ENCODE results near the gene DRAP1.
A peak's percentile ranks its signal among the peaks of the same experiment; 100 is the strongest.
"Not testable (repeated sequence)": the region's sequence is repeated elsewhere in the genome, so short reads cannot be mapped to it uniquely, and the experiment has no call there.

Gene DRAP1

GRCh38 chr11:65883058-65883761 lies 36.0 kb upstream of the DRAP1 start:
- Mint-ChIP-seq H3K27me3 (no peaks in the 10 kb centered on the region), H3K27ac (no peak overlapping the region), H3K4me1 (peaks cover 23% of the 10 kb centered on the region), H3K9me3 (no peaks in the 10 kb centered on the region), H3K36me3 (peaks cover 11% of the 10 kb centered on the region), H3K4me3 (no peak overlapping the region)
- ATAC-seq (ENCODE audit: low read depth) (no peak), DNase-seq (ENCODE audit: low spot score in 2 of 2) (no peak)

GRCh38 chr11:65883786-65884715 lies 35.2 kb upstream of the DRAP1 start:
- Mint-ChIP-seq H3K4me1 (peaks cover 26% of the 10 kb centered on the region), H3K9me3 (no peaks in the 10 kb centered on the region), H3K4me3 (no peak overlapping the region), H3K36me3 (peaks cover 11% of the 10 kb centered on the region), H3K27me3 (no peaks in the 10 kb centered on the region), H3K27ac (peak overlapping the region; percentile 32)
- no peak for DNase-seq (ENCODE audit: low spot score in 2 of 2)
- ATAC-seq (ENCODE audit: low read depth) = no peak

- Mint-ChIP-seq H3K4me1 (peaks cover 31% of the 10 kb centered on the region), H3K4me3 (no peak overlapping the region), H3K9me3 (no peaks in the 10 kb centered on the region), H3K27ac (peak overlapping the region; percentile 32), H3K27me3 (no peaks in the 10 kb centered on the region), H3K36me3 (peaks cover 11% of the 10 kb centered on the region)
- DNase-seq (ENCODE audit: low spot score in 2 of 2) = peak; percentile 80 to 82
- peak; percentile 57 for ATAC-seq (ENCODE audit: low read depth)
These were observed 34.5 kb upstream of the DRAP1 start for GRCh38 chr11:65884716-65885092.

- H3K4me1 Mint-ChIP-seq = peaks cover 37% of the 10 kb centered on the region
- H3K27me3 Mint-ChIP-seq = no peaks in the 10 kb centered on the region
- H3K27ac Mint-ChIP-seq = no peak overlapping the region
- no peaks in the 10 kb centered on the region for H3K9me3 Mint-ChIP-seq
- H3K36me3 Mint-ChIP-seq = peaks cover 11% of the 10 kb centered on the region
- no peak overlapping the region for H3K4me3 Mint-ChIP-seq
- ATAC-seq (ENCODE audit: low read depth) (no peak), DNase-seq (ENCODE audit: low spot score in 2 of 2) (no peak)
These were observed 34.0 kb upstream of the DRAP1 start for GRCh38 chr11:65885231-65885630.

- Mint-ChIP-seq H3K4me1 (peaks cover 37% of the 10 kb centered on the region), H3K9me3 (no peaks in the 10 kb centered on the region), H3K27me3 (no peaks in the 10 kb centered on the region), H3K27ac (no peak overlapping the region), H3K4me3 (no peak overlapping the region), H3K36me3 (peaks cover 11% of the 10 kb centered on the region)
- DNase-seq (ENCODE audit: low spot score in 2 of 2) = no peak
- ATAC-seq (ENCODE audit: low read depth) = no peak
These were observed 33.3 kb upstream of the DRAP1 start for GRCh38 chr11:65885808-65886536.

- H3K4me3 Mint-ChIP-seq = peak overlapping the region; percentile 88
- no peak overlapping the region for H3K27ac Mint-ChIP-seq
- DNase-seq (ENCODE audit: low spot score in 2 of 2) = no peak
- H3K36me3 Mint-ChIP-seq = peaks cover 11% of the 10 kb centered on the region
- ATAC-seq (ENCODE audit: low read depth) = no peak
- peaks cover 40% of the 10 kb centered on the region for H3K4me1 Mint-ChIP-seq
- H3K9me3 Mint-ChIP-seq = no peaks in the 10 kb centered on the region
- H3K27me3 Mint-ChIP-seq = no peaks in the 10 kb centered on the region
These were observed 32.2 kb upstream of the DRAP1 start for GRCh38 chr11:65886826-65887722.

- Mint-ChIP-seq H3K27ac (peak overlapping the region; percentile 87), H3K36me3 (peaks cover 11% of the 10 kb centered on the region), H3K4me3 (peak overlapping the region; percentile 88), H3K4me1 (peaks cover 47% of the 10 kb centered on the region), H3K9me3 (no peaks in the 10 kb centered on the region), H3K27me3 (no peaks in the 10 kb centered on the region)
- DNase-seq (ENCODE audit: low spot score in 2 of 2) (no peak), ATAC-seq (ENCODE audit: low read depth) (no peak)
These were observed 31.5 kb upstream of the DRAP1 start for GRCh38 chr11:65887723-65888162.

GRCh38 chr11:65888163-65888814 lies 30.9 kb upstream of the DRAP1 start, which contains the start of gene FIBP:
Gene FIBP (minus strand): TSS chr11:65888471. CDS start chr11:65888418, 53 bp downstream.
- H3K9me3 Mint-ChIP-seq = no peaks in the 10 kb centered on the region
- H3K36me3 Mint-ChIP-seq = peaks cover 11% of the 10 kb centered on the region
- no peaks in the 10 kb centered on the region for H3K27me3 Mint-ChIP-seq
- H3K4me3 Mint-ChIP-seq = peak within 1 kb of the TSS; percentile 88
- DNase-seq (ENCODE audit: low spot score in 2 of 2) (peak; percentile 87 to 92), ATAC-seq (ENCODE audit: low read depth) (peak; percentile 52)
- H3K27ac Mint-ChIP-seq = peak within 1 kb of the TSS; percentile 87
- peaks cover 51% of the 10 kb centered on the region for H3K4me1 Mint-ChIP-seq

GRCh38 chr11:65890324-65891218 lies 28.7 kb upstream of the DRAP1 start, which contains the start of gene CCDC85B:
Gene CCDC85B (plus strand): TSS chr11:65890673. CDS start chr11:65890784, 111 bp downstream.
- DNase-seq (ENCODE audit: low spot score in 2 of 2) (peak; percentile 98), ATAC-seq (ENCODE audit: low read depth) (peak; percentile 73)
- H3K27me3 Mint-ChIP-seq = no peaks in the 10 kb centered on the region
- H3K4me3 Mint-ChIP-seq = peak within 1 kb of the TSS; percentile 88
- peaks cover 3% of the 10 kb centered on the region for H3K36me3 Mint-ChIP-seq
- H3K4me1 Mint-ChIP-seq = peaks cover 48% of the 10 kb centered on the region
- no peaks in the 10 kb centered on the region for H3K9me3 Mint-ChIP-seq
- H3K27ac Mint-ChIP-seq = peak within 1 kb of the TSS; percentile 87

GRCh38 chr11:65891219-65892136 lies 27.7 kb upstream of the DRAP1 start:
- Mint-ChIP-seq H3K9me3 (no peaks in the 10 kb centered on the region), H3K27ac (peak overlapping the region; percentile 43), H3K4me3 (peak overlapping the region; percentile 88), H3K36me3 (peaks cover 2% of the 10 kb centered on the region), H3K27me3 (no peaks in the 10 kb centered on the region), H3K4me1 (peaks cover 45% of the 10 kb centered on the region)
- no peak for ATAC-seq (ENCODE audit: low read depth)
- DNase-seq (ENCODE audit: low spot score in 2 of 2) = no peak

- not testable (repeated sequence) for H3K36me3 Mint-ChIP-seq; DNase-seq (ENCODE audit: low spot score in 2 of 2); ATAC-seq (ENCODE audit: low read depth); H3K9me3 Mint-ChIP-seq; H3K27me3 Mint-ChIP-seq
- peak overlapping the region; percentile 43 for H3K27ac Mint-ChIP-seq
- peak overlapping the region; percentile 88 for H3K4me3 Mint-ChIP-seq
- peaks cover 41% of the 10 kb centered on the region for H3K4me1 Mint-ChIP-seq
These were observed 27.1 kb upstream of the DRAP1 start for GRCh38 chr11:65892137-65892540.
